Amniotic epithelial cell (primary cell): ENCODE measurements around the gene FAM89A.
"Not testable (repeated sequence)": the region's sequence is repeated elsewhere in the genome, so short reads cannot be mapped to it uniquely, and the experiment has no call there.

Source experiments
- DNase-seq: peaks from one replicate; pipeline ENCODE4 v3.0.0-alpha.2; 2010; ENCODE audit warnings: low read depth

FAM89A gene

DNA sequence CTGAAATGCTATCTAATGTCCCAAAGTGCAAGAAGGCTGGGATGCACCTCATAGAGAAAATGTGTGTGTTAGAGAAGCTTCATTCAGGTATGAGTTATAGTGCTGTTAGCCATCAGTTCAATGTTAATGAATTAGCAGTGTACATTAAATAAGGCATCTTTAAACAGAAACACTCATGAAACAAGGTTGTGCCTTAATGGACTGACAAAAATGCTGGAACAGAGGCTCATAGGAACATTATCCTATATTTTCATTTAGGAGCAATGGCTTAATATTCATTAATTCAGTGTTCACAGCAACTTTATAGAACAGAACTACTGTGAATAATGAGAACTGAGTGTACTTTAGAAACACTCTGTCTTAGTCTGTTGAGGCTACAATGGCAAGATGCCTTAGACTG, 15.2 kb upstream of the FAM89A start:
- DNase-seq = no peak

DNA sequence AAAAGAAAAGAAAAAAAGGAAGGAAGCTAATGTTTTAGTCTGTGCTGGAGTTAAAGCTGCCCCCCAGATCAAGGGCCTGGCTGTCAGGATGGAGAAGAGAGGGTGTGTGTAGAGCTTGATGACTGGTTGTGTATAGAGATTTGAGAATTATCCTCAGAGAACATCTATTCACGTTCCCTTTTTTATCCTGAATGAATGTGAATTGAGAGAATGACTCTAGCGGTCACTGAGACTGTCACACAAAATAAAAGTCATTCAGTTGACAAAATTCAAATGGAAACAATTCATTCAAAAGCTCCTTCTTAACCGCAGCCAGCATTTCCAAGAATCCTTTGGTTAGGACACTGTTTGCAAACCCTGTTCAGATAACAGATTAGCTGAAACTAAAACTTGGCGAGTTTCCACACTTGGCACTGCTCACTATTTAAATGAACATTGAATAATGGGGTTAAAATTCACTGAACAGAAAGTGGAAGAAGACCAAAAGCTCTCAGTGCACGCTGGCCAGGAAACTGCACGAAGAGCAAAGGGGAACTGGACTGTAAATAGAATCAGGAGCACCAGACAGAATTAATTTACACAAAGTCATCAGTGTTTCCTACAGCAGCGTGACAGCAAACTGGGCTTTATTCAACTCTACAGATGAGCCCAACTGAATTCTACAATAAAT, 13.6 kb upstream of the FAM89A start:
- peak; percentile 85 for DNase-seq

DNA sequence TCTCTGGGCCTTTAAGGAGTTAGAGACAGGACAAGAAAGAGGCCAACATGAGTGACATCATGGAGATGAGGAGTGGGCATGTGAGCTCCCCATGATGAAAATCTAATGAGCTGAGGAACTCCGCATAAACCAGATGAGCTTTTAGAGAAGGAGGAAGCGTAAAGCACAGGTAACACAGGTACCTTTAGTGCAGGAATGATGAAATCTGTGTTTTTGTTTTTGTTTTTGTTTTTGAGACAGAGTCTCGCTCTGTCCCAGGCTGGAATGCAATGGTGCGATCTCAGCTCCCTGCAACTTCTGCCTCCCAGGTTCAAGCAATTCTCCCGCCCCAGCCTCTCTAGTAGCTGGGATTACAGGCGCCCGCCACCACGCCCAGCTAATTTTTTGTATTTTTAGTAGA, 12.7 kb upstream of the FAM89A start:
- DNase-seq = no peak

DNA sequence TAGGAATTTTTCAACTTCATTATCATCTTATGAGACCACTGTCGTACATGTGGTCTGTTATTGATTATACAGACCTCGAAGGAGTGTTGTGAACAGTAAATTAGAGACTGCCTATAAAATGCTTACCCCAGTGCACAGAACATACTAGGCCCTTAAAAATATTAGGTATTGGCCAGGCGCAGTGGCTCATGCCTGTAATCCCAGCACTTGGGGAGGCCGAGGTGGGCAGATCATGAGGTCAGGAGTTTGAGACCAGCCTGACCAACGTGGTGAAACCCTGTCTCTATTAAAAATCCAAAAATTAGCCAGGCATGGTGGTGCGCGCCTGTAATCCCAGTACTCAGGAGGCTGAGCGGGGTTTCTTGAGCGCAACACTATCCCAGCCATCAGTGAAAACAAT, 10.9 kb upstream of the FAM89A start:
- DNase-seq = not testable (repeated sequence)

DNA sequence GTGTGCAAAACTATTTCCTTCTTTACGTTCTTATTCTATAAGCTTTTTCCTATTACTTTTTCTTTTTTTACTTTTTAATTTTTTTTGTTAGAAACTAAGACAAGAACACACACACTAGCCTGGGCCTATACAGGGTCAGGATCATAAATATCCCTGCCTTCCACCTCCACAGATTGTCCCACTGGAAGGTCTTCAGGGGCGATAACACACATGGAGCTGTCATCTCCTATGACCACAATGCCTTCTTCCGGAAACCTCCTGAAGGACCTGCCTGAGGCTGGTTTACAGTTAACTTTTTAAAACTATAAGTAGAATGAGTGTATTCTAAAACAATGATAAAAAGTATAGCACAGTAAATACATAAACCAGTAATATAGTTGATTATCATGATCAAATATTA, 10.3 kb upstream of the FAM89A start:
- DNase-seq = no peak

DNA sequence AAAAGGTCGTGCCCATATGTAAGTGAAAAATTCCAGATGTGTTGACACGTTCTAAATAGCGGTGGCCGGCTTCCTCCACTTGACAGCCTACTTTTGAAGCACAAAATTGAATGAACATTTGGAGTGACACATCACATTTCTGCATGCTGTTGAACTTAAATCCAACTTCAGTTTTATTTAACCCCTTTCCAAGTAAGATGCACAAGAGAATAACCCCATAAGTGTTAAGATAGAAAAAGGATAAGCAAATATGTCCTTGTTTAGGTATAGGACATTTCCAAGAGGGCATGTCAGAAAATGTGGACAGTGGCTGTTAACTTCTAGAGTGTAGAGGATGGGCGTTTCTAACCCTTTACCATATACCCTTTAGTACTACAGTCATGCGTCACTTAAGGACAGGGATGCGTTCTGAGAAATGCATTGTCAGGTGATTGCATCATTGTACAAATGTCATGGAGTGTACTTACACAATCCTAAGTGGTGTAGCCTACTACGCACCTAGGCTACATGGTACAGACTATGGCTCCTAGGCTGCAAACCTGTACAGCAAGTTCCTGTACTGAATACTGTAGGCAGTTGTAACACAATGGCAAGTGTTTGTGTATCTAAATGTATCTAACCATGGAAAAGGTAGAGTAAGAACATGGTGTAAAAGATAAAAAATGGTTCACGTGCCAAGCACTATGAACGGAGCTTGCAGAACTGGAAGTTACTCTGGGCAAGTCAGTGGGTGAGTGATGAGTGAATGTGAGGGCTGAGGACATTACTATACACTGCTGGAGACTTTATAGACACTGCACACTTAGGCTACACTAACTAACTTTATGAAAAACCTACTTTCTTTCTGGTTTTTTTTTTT, 9.3 kb upstream of the FAM89A start:
- DNase-seq = no peak

DNA sequence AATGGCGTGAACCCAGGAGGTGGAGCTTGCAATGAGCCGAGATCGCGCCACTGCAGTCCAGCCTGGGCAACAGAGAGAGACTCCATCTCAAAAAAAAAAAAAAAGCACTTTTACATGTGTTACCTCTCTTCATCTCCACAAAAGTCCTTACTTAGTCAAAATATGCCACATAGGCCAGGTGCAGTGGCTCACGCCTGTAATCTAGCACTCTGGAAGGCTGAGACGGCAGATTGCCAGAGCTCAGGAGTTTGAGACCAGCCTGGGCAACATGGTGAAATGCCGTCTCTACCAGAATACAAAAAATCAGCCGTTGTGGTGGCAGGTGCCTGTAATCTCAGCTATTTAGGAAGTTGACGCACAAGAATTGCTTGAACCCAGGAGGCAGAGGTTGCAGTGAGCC, 8.4 kb upstream of the FAM89A start:
- DNase-seq = not testable (repeated sequence)

DNA sequence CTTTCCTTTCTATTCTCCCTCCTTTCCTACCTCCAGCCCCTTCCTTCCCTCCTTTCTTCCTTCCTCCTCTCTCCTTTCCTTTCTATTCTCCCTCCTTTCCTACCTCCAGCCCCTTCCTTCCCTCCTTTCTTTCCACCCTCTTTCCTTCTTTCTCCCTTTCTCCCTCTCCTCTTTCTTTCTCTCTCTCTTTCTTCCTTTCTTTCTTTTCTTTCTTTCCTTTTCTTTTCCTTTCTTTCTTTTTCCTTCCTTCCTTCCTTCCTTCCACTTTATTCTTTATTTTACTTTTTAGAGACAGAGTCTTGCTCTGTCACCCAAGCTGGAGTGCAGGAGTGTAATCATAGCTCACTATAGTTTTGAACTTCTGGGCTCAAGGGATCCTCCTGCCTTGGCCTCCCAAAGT, 7.5 kb upstream of the FAM89A start:
- not testable (repeated sequence) for DNase-seq

DNA sequence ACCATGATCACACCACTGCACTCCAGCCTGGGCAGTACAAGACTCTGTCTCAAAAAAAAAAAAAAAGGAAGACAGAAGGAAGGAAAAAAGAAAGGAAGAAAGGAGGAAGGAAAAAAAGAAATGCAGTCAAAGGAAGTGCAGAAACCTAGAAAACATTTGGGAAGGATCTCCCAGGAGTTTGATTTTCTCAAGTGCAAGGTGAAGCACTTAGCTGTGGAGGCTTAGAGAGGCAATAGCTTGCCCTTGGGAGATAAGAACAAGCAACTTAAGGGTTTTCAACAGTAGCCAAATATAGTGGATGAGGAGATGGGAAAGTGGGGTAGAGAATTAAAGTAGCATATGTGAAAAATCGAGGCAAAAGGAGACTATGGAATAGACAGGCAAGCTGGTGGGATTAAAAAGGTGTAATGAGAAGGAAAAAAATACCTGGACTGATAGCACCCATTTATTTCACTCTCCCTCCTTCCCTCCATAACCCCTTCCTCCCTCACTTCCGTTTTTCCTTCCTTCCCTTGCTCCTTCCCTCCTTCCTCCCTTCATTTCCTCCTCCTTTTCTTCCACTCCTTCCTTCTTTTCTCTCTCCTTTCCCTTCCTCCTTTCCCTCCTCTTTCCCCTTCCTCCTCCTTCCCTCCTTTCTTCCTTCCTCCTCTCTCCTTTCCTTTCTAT, 6.8 kb upstream of the FAM89A start:
- no peak for DNase-seq

DNA sequence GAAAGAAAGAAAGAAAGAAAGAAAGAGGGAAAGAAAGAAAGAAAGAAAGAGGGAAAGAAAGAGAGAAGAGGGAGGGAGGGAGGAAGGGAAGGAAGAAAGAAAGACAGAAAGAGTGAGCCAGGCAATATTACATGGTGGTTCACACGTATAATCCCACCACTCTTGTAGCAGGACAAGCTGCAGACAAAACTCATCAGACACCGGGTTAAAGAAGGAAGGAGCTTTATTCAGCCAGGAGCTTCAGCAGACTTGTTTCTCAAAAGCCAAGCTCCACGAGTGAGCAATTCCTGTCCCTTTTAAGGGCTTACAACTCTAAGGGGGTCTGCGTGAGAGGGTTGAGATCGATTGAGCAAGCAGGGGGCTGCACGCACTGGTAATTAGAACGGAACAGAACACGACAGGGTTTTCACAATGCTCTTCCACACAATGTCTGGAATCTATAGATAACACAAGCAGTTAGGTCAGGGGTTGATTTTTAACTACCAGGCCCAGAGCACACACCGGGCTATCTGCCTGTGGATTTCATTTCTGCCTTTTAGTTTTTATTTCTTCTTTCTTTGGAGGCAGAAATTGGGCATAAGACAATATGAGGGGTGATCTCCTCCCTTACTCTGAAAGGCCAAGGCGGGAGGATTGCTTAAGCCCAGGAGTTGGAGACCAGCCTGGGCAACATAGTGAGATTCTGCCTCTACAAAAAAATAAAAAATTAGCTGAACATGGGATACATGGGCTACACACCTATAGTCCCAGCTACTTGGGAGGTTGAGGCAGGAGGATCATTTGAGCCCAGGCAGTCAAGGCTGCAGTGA, 6.1 kb upstream of the FAM89A start:
- DNase-seq = not testable (repeated sequence)

DNA sequence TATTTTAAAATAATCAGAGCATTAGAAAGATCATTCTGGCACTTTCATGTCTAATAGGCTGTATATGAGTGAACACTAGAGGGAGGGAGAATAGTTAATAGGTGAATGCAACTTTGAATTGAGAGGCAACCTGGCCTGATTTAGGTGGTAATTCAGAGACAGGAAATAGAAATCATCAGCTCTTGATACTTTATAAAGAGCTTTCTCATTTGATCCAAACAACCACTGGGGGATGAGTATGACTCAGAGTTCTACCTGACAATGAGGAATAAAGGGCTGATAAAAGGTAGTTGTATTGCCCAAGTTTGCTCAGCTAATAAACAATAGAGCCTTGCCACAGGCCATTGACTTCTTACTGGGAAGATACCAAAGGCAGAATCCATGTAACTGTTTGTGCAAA, 5.2 kb upstream of the FAM89A start:
- no peak for DNase-seq

DNA sequence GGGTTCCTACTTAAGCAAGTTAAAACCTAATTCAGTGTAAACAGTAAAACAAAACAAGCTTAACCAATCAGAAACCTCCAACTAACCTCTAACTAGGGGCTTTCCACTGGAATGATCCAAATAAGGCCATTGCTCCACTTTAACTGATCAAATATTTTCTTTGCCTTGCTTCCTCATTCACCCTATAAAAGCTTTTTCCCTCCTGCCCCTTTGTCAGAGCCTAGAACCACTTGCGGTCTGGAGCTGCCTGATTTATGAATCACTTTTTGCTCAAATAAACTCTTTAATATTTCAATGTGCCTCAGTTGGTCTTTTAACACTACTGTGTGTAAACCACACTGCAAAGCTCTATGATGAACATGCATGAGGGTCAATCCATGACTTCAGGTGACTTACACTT, 4.5 kb upstream of the FAM89A start:
- DNase-seq = no peak

DNA sequence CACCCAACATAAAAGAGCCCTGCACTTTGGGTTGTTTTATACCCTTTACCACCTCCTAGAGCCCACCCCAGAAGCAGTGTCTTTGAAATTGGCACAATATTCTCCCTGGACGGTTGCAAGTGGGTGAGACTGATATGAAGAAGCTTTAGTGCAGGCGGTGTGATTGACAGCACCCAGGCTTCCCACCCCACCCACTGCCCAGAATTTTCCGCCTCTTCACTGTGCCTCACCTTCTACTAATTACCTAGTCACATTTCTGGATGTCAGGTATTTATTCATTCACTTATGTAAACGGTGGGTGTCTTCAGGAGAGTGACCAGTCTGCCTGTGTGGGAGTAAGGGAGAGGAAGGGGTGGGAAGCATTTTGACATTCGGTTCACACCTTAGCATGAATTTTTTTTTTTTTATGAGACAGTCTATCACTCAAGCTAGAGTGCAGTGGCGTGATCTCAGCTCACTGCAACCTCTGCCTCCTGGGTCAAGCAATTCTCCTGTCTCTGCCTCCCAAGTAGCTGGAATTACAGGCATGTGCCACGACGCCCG, 1.7 kb upstream of the FAM89A start:
- no peak for DNase-seq

DNA sequence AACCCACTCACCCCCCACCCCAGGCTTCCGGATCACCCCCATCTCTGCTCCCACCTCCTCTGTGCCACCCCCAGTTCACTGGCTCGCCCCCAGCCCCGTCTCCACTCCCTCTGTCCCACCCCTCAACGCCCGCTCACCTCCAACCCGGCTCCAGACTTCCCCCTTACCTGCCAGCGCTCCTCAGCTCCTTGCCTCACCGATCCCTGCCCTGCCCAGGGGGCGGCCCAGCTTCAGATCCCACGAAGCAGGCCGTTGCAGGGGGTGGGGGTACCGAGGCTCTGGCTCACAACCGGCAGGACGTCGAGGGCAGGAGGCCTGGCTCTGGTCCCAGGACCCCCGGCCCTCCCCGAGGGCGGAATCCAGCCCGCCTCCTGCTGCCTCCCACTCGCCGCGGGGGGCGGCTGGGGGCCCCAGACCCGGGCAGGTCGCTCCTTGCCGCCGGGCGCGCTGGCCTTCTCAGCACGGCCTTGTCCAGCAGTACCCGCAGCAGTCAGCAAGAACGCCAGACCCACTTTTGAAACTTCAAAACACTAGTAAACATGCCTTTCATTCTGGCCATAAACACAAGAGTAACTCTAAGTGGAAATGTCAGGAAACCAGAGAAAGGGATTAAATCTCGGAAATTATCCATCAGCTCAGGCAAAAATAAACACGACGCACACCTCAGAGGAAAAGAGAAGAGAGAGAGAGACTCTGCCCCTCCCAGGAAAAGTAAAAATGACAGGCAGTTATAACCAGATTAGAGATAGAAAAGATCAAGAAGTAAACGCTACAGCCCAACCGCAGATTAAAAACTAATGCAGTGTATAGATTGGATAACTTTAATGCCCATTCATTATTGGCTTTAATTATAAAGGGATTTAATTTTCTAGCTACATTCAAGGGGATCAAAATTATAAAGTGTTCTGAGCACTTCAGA, 1.0 kb upstream of the FAM89A start:
- peak; percentile 45 for DNase-seq

DNA sequence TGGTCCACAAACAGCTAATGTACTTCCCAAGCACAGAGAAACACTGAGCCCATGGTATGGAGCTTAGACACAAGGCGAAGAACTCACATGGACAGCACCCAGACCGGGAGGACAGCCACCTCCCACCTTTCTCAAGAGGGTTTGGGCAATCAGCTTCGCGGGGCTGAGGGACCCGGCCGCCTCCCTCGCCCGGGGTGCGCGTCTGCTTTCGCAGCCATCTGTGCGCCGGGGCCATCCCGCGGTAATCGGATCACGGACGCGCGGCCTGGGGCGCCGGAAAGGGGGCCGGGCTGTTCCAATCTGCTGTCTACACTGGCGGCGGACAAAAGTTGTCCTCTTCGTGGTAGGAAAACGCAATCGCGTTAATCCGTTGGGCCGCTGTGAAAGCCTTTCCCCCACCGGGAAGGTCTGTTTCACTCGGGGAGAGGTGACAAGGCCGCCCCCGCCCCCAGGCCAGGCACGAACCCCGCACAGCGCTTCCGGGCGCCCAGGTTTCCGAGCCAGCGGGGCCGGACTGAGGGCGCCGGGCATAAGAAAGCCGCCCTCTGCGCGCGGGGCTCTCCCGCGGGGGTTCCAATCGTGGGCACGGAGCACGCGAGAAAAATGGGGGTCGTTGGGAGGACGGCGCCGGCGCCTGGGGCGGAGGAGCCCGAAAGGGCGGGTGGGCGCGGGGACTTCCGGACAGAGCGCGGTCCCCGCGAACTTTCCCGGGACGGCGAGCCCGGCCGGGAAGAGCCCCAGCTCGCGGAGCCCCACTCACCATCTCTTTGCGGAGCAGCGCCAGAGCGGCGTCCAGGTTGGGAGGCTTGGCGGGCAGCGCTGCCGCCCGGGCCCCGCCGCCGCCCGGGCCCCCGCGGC, 664 bp downstream of the FAM89A start:
- DNase-seq = peak; percentile 60

DNA sequence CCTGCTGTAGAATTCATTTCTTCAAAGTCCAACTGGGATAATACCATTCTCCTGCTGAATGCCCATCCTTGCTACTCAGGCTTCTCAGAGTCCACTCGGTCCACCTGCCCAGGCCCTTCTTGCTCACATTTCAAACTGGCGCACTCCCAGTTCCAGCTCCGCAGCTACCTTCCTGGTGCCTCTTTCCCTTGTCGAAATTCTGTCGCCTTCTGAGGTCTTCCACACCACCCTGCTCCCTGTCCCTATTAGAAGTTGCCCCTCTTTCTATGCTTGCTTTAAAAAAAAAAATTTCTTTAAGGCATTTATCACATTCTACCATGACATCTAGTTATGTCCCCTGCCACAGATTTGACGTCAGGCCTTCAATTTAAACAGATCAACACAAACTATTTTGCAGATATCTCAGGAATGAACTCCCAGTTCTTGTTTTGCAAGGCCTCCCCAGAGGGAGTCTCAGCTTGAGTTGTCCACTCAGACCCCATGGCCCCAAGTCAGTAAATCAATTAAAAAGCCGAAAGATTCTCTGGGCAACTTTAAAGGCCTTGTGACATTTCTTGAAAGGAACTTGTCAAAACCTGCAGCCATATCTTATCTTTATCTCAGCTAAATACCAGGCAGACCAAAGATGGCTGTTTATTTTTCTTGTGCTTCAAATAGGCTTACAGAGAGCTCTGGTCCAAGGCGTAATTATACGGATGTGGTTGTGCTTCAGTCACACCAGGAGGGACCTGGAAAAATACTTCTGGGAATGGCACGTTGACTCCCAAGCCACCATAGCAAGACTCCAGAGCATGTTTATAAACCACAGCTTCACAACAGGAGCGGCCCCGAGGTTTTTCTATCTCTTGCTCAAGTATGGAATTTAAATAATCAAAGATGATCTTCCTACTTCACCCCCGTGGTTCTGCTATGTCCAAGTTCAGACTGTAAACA, 2.2 kb downstream of the FAM89A start:
- peak; percentile 93 for DNase-seq

DNA sequence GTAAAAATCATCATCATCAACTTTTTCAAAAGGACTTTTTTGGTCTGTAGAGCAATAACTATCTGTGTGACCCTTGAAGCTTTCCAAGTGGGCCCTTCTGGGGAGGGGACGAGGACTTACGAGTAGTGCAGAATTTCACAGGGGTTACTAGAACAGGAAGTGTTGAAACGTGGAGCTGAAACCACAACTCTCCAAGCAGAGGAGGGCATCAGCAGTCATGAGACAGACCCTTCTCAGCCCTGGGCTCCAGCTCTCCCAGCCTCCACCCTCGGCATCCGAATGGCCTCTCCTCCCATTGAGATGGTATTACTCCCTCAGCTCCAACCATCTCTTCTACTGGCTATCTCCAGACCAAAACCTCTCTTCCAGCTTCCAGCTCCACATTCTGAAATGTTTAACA, 3.6 kb downstream of the FAM89A start:
- DNase-seq = peak; percentile 89

DNA sequence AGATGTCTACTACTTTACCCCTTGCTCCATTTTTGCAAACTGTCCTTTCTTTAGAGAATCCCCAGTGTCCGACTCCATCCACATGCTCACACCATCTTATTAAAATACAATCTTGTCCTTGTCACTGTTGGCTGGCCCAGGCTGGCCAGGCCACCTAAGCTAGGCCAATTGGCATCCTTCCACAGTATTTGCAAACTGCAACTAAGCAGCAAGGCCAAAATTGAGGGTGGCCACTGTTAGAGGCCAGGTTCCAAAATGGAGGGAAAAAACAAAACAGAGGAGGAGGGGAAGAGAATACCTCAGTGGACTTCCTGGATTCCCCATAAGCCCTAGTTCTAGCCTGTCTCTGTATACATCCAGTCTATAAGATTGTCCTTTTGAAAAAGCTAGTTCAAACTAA, 4.3 kb downstream of the FAM89A start:
- DNase-seq = no peak

DNA sequence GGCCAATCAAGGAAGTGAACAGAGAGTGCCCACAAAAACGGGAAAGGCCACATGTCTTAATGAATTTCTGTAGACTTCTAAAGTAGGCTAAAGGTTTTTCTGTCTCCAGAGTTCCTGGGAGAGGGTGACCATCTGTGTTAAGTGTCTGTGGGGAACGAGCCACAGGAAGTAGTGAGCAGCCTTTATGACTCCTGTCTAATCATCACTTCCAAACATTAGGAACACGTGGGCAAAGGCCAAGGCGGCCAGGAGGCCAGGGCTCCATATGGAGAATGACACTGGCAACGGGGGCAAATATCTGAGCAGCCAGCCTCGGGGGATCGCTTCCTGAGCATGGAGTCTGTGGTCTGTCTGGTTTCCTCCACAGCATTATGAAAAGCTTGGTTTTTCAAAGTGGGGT, 7.1 kb downstream of the FAM89A start:
- DNase-seq = no peak
